Panc1 (cell line): ENCODE measurements around the gene UNKL. TPM values are rescaled to one million over a fixed set of nuclear protein-coding genes. Genes with fewer than 3 reads are reported as not detected.

Source experiments
- ATAC-seq: fragments of 200-7000 bp; cut with Tn5 transposase; 2 replicates; pipeline ENCODE4 v1.9.1; 2020; ENCODE audit warnings: mild to moderate bottlenecking, moderate library complexity
- BruUV-seq: library from RNA; stranded (reverse); fragments of 400-500 nt; replicated peaks from 2 replicates; lab custom pipeline; 2021; lab: Mats Ljungman, UMichigan
- CTCF ChIA-PET: fragments of 300-600 bp; sonication (Branson Sonifier 250); formaldehyde crosslinking; loops from one replicate; lab custom pipeline; 2022; ENCODE audit warnings: antibody characterized with exemption; lab: Charles Lee
- POLR2A ChIA-PET: fragments of 300-600 bp; sonication (Branson Sonifier 250); formaldehyde crosslinking; loops from one replicate; lab custom pipeline; 2022; ENCODE audit warnings: antibody characterized with exemption; lab: Charles Lee
- DNase-seq: peaks from one replicate; pipeline ENCODE4 v3.0.0-alpha.2; 2010; ENCODE audit warnings: low read depth, low spot score
- H3K27ac ChIP-seq: 2 replicates; pipeline ENCODE4 v1.5.1; 2011; ENCODE audit warnings: mild to moderate bottlenecking, low read length, inconsistent platforms
- H3K27me3 ChIP-seq: fragments of 200-500 bp; sonication (Bioruptor generic); 2 replicates; pipeline ENCODE4 v1.6.0; 2014; ENCODE audit warnings: low read length, inconsistent platforms; ENCODE audit not compliant: control insufficient read depth, insufficient read depth
- H3K36me3 ChIP-seq: fragments of 200-500 bp; sonication (Bioruptor generic); 2 replicates; pipeline ENCODE4 v1.5.1; 2014; ENCODE audit warnings: inconsistent platforms, mild to moderate bottlenecking, low read length, moderate library complexity; ENCODE audit not compliant: control insufficient read depth, insufficient read depth
- H3K4me1 ChIP-seq: 2 replicates; pipeline ENCODE4 v1.5.1; 2011; ENCODE audit warnings: inconsistent platforms, mild to moderate bottlenecking, low read length, moderate library complexity; ENCODE audit not compliant: control insufficient read depth, insufficient read depth
- H3K4me3 ChIP-seq, 2 experiments: 2 replicates each; pipeline ENCODE4 v1.5.1; 2011 to 2012; ENCODE audit warnings: low read depth in 2 of 2, low read length in 2 of 2, mild to moderate bottlenecking in 2 of 2, inconsistent platforms in 1 of 2, moderate library complexity in 1 of 2
- H3K9me3 ChIP-seq: fragments of 200-500 bp; sonication (Bioruptor generic); 2 replicates; pipeline ENCODE4 v1.5.1; 2014; ENCODE audit warnings: low read depth, mild to moderate bottlenecking, inconsistent platforms, low read length, moderate library complexity; ENCODE audit not compliant: control insufficient read depth, insufficient read depth
- CTCF ChIP-seq: fragments of 450-650 bp; IDR thresholded peaks from 2 replicates; pipeline ENCODE4 v1.5.1; 2017; ENCODE audit warnings: mild to moderate bottlenecking
- POLR2AphosphoS5 ChIP-seq: IDR thresholded peaks from 2 replicates; pipeline ENCODE4 v1.6.1; 2012; ENCODE audit warnings: mild to moderate bottlenecking, low read depth, low read length, moderate library complexity
- REST ChIP-seq, 2 experiments: IDR thresholded peaks; 2 replicates each; pipeline ENCODE4 v1.6.1; 2011 to 2012; ENCODE audit warnings: low read depth in 2 of 2, control low read depth in 1 of 2, low read length in 1 of 2, mild to moderate bottlenecking in 1 of 2, moderate library complexity in 1 of 2; ENCODE audit not compliant: insufficient read depth in 1 of 2
- SIN3A ChIP-seq: IDR thresholded peaks from 2 replicates; pipeline ENCODE4 v1.6.1; 2012; ENCODE audit warnings: low read depth, mild to moderate bottlenecking, low read length, moderate library complexity, borderline replicate concordance; ENCODE audit not compliant: insufficient read depth
- TCF7L2 ChIP-seq: IDR thresholded peaks from 2 replicates; pipeline ENCODE4 v1.6.1; 2011; ENCODE audit warnings: mild to moderate bottlenecking, low read depth, low read length, inconsistent platforms
- in situ Hi-C: cut with HindIII; loops from 2 replicates; pipeline ENCODE4 v1.10.0; 2016; ENCODE audit warnings: low sequenced_read_pairs, low pct_unique_long_range_greater_than_20kb
- intact Hi-C: fragments of 100-400 bp; cut with micrococcal nuclease; formaldehyde crosslinking; loops from one replicate; pipeline ENCODE4 v1.10.0; 2022; ENCODE audit not compliant: unreplicated experiment
- total RNA-seq: library from RNA; stranded (reverse); gene quantifications from one replicate; pipeline ENCODE4 v1.2.1, GENCODE V29; 2021; ENCODE audit not compliant: unreplicated experiment

Gene UNKL
- total RNA-seq, 1 experiment from 2014 or later: 26.6 TPM

GRCh38 chr16:1374418-1375297, 39.8 kb downstream of the UNKL start:
- H3K4me1 ChIP-seq: peaks cover 6% of the 10 kb centered on the region; the same call in 1 of the 2 replicates
- in situ Hi-C loops: no loop called here

More at GRCh38 chr16:1374418-1375297, 39.8 kb downstream of the UNKL start:
- intact Hi-C loops: no loop called here
- DNase-seq (no peak), ATAC-seq (no peak)
- BruUV-seq: no TSS peak
- H3K9me3 ChIP-seq: no peaks in the 10 kb centered on the region
- TF ChIP-seq REST (IDR thresholded peaks at IDR 0.05; ENCODE audit: insufficient read depth in 1 of 2, low read depth in 2 of 2, low read length in 1 of 2) (no peak), SIN3A (no peak), POLR2AphosphoS5 (no peak), TCF7L2 (no peak), CTCF (no peak)
- no peak overlapping the region for H3K4me3 ChIP-seq
- H3K36me3 ChIP-seq: no peaks in the 10 kb centered on the region
- ChIA-PET CTCF (no interaction called here), POLR2A (no interaction called here)
- no peak overlapping the region for H3K27ac ChIP-seq
- no peaks in the 10 kb centered on the region for H3K27me3 ChIP-seq
